NOMO-1 treated with DMSO at 0.1 percent for 48 hours (cell line): Measurements from ENCODE around the gene SYNE1.
"Not testable (repeated sequence)": the region's sequence is repeated elsewhere in the genome, so short reads cannot be mapped to it uniquely, and the experiment has no call there.

Source experiments
- DNase-seq: peaks from one replicate; lab custom pipeline; 2025; ENCODE audit not compliant: unreplicated experiment; lab: John Stamatoyannopoulos, UW

SYNE1 gene

GRCh38 chr6:152492281-152492680, 144.9 kb downstream of the SYNE1 start:
- not testable (repeated sequence) for DNase-seq

- DNase-seq = not testable (repeated sequence)
These were observed 145.7 kb downstream of the SYNE1 start for GRCh38 chr6:152491501-152491900.

GRCh38 chr6:152490971-152491378, 146.2 kb downstream of the SYNE1 start:
- DNase-seq = not testable (repeated sequence)

- DNase-seq = no peak
These were observed 152.4 kb downstream of the SYNE1 start for GRCh38 chr6:152484806-152485205.

GRCh38 chr6:152482289-152482688, 154.9 kb downstream of the SYNE1 start:
- no peak for DNase-seq

- DNase-seq = no peak
These were observed 158.7 kb downstream of the SYNE1 start for GRCh38 chr6:152478377-152479010.

- DNase-seq = no peak
These were observed 162.8 kb downstream of the SYNE1 start for GRCh38 chr6:152474354-152474753.

- no peak for DNase-seq
These were observed 164.8 kb downstream of the SYNE1 start for GRCh38 chr6:152472325-152472724.

GRCh38 chr6:152471456-152472265, 165.5 kb downstream of the SYNE1 start:
- DNase-seq = no peak

GRCh38 chr6:152463164-152463563, 174.0 kb downstream of the SYNE1 start:
- DNase-seq = no peak

GRCh38 chr6:152462716-152463115, 174.4 kb downstream of the SYNE1 start:
- peak; percentile 6 for DNase-seq

GRCh38 chr6:152461556-152461955, 175.6 kb downstream of the SYNE1 start:
- DNase-seq = no peak

- DNase-seq = no peak
These were observed 178.2 kb downstream of the SYNE1 start for GRCh38 chr6:152458648-152459644.

- no peak for DNase-seq
These were observed 179.1 kb downstream of the SYNE1 start for GRCh38 chr6:152457949-152458624.

- DNase-seq = no peak
These were observed 183.2 kb downstream of the SYNE1 start for GRCh38 chr6:152454003-152454402.

GRCh38 chr6:152453421-152453820, 183.7 kb downstream of the SYNE1 start:
- DNase-seq = no peak

GRCh38 chr6:152452639-152453038, 184.5 kb downstream of the SYNE1 start:
- DNase-seq = no peak

GRCh38 chr6:152450519-152450918, 186.6 kb downstream of the SYNE1 start:
- DNase-seq = no peak

- DNase-seq = no peak
These were observed 195.3 kb downstream of the SYNE1 start for GRCh38 chr6:152441902-152442301.

GRCh38 chr6:152435816-152436215, 201.3 kb downstream of the SYNE1 start:
- DNase-seq = no peak

GRCh38 chr6:152432758-152433157, 204.4 kb downstream of the SYNE1 start:
- DNase-seq = no peak
